Stomach (tissue), 9 donors: Measurements from ENCODE around the gene TRPV3. TPM values are rescaled to one million over a fixed set of nuclear protein-coding genes. Genes with fewer than 3 reads are reported as not detected.

Experiments used
- DNase-seq, 2 donors: peaks; one replicate each; pipeline versions ENCODE4 v3.0.0 to v3.0.0-alpha.2; 2013 to 2019
- H3K27ac ChIP-seq, 5 donors: fragments of 200-600 bp in 4 of 5; sonication (generic) in 4 of 5; one replicate each; pipeline ENCODE4 v1.5.1; 2013 to 2019; ENCODE audit warnings: mild to moderate bottlenecking in 1 of 5, moderate library complexity in 1 of 5
- H3K27me3 ChIP-seq, 3 donors: fragments of 200-600 bp; sonication (generic); one replicate each; pipeline ENCODE4 v1.5.1; 2017 to 2019; ENCODE audit warnings: mixed run types in 1 of 3
- H3K36me3 ChIP-seq, 4 donors: fragments of 200-600 bp; sonication (generic); 1 replicate in 3 of 4; 2 replicates in 1 of 4; pipeline ENCODE4 v1.5.1; 2016 to 2019
- H3K4me1 ChIP-seq, 4 donors: fragments of 200-600 bp; sonication (generic); one replicate each; pipeline ENCODE4 v1.5.1; 2016 to 2019
- H3K4me3 ChIP-seq, 4 donors: fragments of 200-600 bp; sonication (generic) in 3 of 4; one replicate each; pipeline ENCODE4 v1.5.1; 2016 to 2019; ENCODE audit warnings: mild to moderate bottlenecking in 1 of 4
- H3K9me3 ChIP-seq, 4 donors: fragments of 200-600 bp; sonication (generic); one replicate each; pipeline ENCODE4 v1.5.1; 2016 to 2019
- CTCF ChIP-seq, 7 experiments: fragments of 450-650 bp in 4 of 7; fragments of 200-600 bp in 3 of 7; sonication (generic) in 3 of 7; IDR thresholded peaks; one replicate each; pipeline ENCODE4 v1.5.1; 2016 to 2019; ENCODE audit warnings: antibody characterized with exemption in 7 of 7, control low read depth in 2 of 7, mild to moderate bottlenecking in 1 of 7
- EP300 ChIP-seq: sonication (generic); formaldehyde crosslinking; IDR thresholded peaks from one replicate; pipeline ENCODE4 v1.6.1; 2017; ENCODE audit warnings: antibody characterized with exemption
- POLR2A ChIP-seq, 4 donors: fragments of 450-650 bp; IDR thresholded peaks; one replicate each; pipeline ENCODE4 v1.6.1; 2016; ENCODE audit warnings: antibody characterized with exemption in 4 of 4, control low read depth in 2 of 4, mild to moderate bottlenecking in 1 of 4, moderate library complexity in 1 of 4
- POLR2AphosphoS5 ChIP-seq, 3 donors: sonication (generic); formaldehyde crosslinking; IDR thresholded peaks; one replicate each; pipeline ENCODE4 v1.6.1; 2016; ENCODE audit warnings: antibody characterized with exemption in 3 of 3
- WGBS, 5 donors: extraction: QIAGEN DNeasy Blood & Tissue Kit in 3 of 5; methylation state at CpG; one replicate each; pipeline versions ENCODE4 v1.1.5 to v1.1.7; 2013 to 2018; 5-methylcytosine and 5-hydroxymethylcytosine counted together
- intact Hi-C: fragments of 100-400 bp; cut with DNase I; formaldehyde crosslinking; loops from one replicate; pipeline ENCODE4 v1.15.1; 2023; ENCODE audit warnings: low total_unique reads
- polyA plus RNA-seq, 3 donors: library from polyadenylated mRNA; stranded (reverse); fragments of 200-250 nt; gene quantifications; one replicate each; pipeline ENCODE4 v1.2.3, GENCODE V29; 2013
- total RNA-seq, 5 donors: library from RNA; depleted of rRNA; stranded (reverse); fragments of >200 nt; gene quantifications; one replicate each; pipeline versions ENCODE4 v1.1.0 to v1.2.3, GENCODE V29; 2014 to 2016
- donor health status: healthy with polysubstance abuse.
- donor health status: Bipolar disorder and iron deficiency.
- donor health status: healthy.

The TRPV3 gene
- total and polyA plus RNA-seq, 8 donors = under 0.01 to 6.7 (median 0.33) TPM; not detected in 1

- peaks cover 7 to 52% (median 40%) of the 10 kb centered on the region in 4 donors for H3K36me3 ChIP-seq
- intact Hi-C loops = no loop called here
- H3K4me3 ChIP-seq = no peak overlapping the region
- no peaks in the 10 kb centered on the region for H3K27me3 ChIP-seq
- H3K4me1 ChIP-seq = no peaks in the 10 kb centered on the region
- DNase-seq = peak in 1 of 2 donors; percentile 53
- H3K9me3 ChIP-seq = no peaks in the 10 kb centered on the region
- H3K27ac ChIP-seq = peak overlapping the region in 1 of 5 donors; percentile 39
- WGBS, 5 donors = 65 to 77% (median 70%) methylated on average over 11 of the region's 11 CpGs
- no peak for TF ChIP-seq EP300
- TF ChIP-seq POLR2A (IDR thresholded peaks at IDR 0.05) = no peak
- no peak for TF ChIP-seq CTCF (IDR thresholded peaks at IDR 0.05)
- TF ChIP-seq POLR2AphosphoS5 (IDR thresholded peaks at IDR 0.05) = no peak
These were observed 36.6 kb upstream of the TRPV3 start for GRCh38 chr17:3594051-3594800.

DNA sequence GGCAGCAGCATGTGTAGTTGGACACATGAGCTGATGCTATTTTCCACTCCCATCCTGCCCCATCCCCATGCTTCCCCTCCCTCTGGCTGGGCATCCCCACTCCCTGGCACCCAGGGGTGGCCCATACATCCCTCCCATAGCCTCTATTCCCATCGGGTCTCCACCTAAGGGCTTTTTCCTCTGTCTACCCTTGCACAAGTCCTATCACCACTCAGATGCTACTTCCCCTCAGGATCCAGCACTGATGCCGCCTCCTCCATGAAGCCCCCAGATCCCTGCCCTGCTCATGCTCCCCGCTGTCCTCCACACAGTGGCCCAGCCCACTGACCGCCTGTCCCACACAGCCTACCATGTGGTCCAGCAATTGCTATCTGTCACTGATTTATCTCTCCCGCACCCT lies 35.8 kb upstream of the TRPV3 start:
- Histone ChIP-seq H3K27me3 (no peaks in the 10 kb centered on the region), H3K27ac (no peak overlapping the region), H3K36me3 (peaks cover 7 to 61% (median 48%) of the 10 kb centered on the region in 4 donors), H3K9me3 (no peaks in the 10 kb centered on the region), H3K4me3 (no peak overlapping the region), H3K4me1 (no peaks in the 10 kb centered on the region)
- no peak for TF ChIP-seq EP300
- TF ChIP-seq POLR2AphosphoS5 (IDR thresholded peaks at IDR 0.05) = no peak
- no peak for TF ChIP-seq CTCF (IDR thresholded peaks at IDR 0.05)
- TF ChIP-seq POLR2A (IDR thresholded peaks at IDR 0.05) = no peak
- no peak for DNase-seq
- intact Hi-C loops = no loop called here
- 88 to 96% (median 96%) methylated on average over 5 of the region's 5 CpGs for WGBS, 5 donors

DNA sequence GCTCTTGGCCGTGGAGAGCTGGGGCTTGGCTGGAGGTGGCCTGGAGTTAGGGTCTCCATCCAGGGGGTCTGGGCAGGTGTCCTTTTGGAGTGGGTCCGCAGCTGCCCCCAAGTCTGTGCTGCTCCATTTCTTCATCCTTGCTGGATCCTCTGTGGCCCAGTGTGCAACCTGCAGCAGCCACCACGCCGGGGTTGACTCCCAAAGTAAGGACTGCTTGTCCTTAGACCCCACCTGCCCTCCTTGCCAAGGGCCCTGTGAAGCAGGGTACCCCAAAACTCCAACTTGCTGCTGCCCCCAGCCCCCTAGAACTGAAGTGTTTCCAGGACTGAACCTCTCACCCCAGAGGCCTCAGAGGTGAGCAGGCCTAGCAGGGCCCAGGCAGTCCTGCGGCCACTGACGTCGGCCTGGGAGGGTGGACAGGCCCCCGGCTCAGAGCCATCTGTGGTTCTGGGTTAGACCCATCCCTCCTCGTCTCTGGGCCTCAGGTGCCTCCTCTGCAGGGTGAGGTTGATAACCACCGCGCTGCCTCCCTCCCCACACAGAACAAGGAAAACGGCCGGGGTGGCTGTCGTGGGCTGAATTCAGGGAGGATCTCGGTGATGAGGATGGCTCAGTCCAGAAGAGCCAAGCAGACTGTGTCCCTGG lies 34.7 kb upstream of the TRPV3 start:
- 89 to 94% (median 92%) methylated on average over 15 of the region's 15 CpGs for WGBS, 5 donors
- DNase-seq = no peak
- Histone ChIP-seq H3K9me3 (no peaks in the 10 kb centered on the region), H3K4me1 (no peaks in the 10 kb centered on the region), H3K4me3 (no peak overlapping the region), H3K27me3 (no peaks in the 10 kb centered on the region), H3K27ac (no peak overlapping the region), H3K36me3 (peaks cover 7 to 62% (median 55%) of the 10 kb centered on the region in 4 donors)
- TF ChIP-seq POLR2A (IDR thresholded peaks at IDR 0.05) = no peak
- no peak for TF ChIP-seq CTCF (IDR thresholded peaks at IDR 0.05)
- TF ChIP-seq POLR2AphosphoS5 (IDR thresholded peaks at IDR 0.05) = no peak
- no peak for TF ChIP-seq EP300
- intact Hi-C loops = no loop called here

DNA sequence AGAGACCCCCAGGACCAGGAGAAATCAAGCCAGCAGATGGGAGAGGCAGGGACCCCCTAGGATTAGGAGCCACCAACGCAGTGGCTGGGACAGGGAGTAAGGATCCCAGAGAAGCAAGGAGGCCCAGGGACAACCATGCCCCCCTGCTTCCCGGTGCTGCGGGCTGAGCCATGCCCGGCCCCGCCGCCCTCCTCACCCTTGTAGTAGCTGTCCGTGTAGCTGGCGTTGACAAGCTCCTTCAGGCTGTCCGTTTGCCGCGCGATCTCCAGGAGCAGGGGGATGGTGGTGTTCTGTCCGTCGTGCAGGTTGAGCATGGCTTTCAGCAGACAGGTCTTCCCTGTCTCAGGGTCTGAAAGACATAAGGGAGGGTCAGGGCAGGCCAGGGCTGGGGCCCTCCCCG lies 33.2 kb upstream of the TRPV3 start:
- Histone ChIP-seq H3K27me3 (no peaks in the 10 kb centered on the region), H3K4me3 (no peak overlapping the region), H3K27ac (no peak overlapping the region), H3K4me1 (no peaks in the 10 kb centered on the region), H3K9me3 (no peaks in the 10 kb centered on the region), H3K36me3 (peaks cover 17 to 68% (median 66%) of the 10 kb centered on the region in 4 donors)
- intact Hi-C loops = no loop called here
- no peak for TF ChIP-seq POLR2A (IDR thresholded peaks at IDR 0.05)
- TF ChIP-seq CTCF (IDR thresholded peaks at IDR 0.05) = no peak
- no peak for TF ChIP-seq EP300
- no peak for DNase-seq
- 91 to 96% (median 94%) methylated on average over 13 to 15 of the region's 15 CpGs for WGBS, 5 donors
